PC-3 (cell line): ENCODE results near the gene GALNT4. TPM values are rescaled to one million over a fixed set of nuclear protein-coding genes. Genes with fewer than 3 reads are reported as not detected.

ENCODE experiments used
- ATAC-seq: fragments of 200-7000 bp; cut with Tn5 transposase; 2 replicates; pipeline ENCODE4 v1.9.1; 2020; ENCODE audit warnings: mild to moderate bottlenecking, moderate library complexity
- BruUV-seq: library from RNA; stranded (reverse); fragments of 400-500 nt; replicated peaks from 2 replicates; lab custom pipeline; 2021; lab: Mats Ljungman, UMichigan
- CTCF ChIA-PET: fragments of 300-600 bp; sonication (Branson Sonifier 250); formaldehyde crosslinking; loops from one replicate; lab custom pipeline; 2022; ENCODE audit warnings: antibody characterized with exemption; lab: Charles Lee
- POLR2A ChIA-PET: fragments of 300-600 bp; sonication (Branson Sonifier 250); formaldehyde crosslinking; loops from one replicate; lab custom pipeline; 2022; ENCODE audit warnings: antibody characterized with exemption; ENCODE audit not compliant: unreplicated experiment; lab: Charles Lee
- DNase-seq: peaks from one replicate; pipeline ENCODE4 v3.0.0-alpha.2; 2015
- H2AFZ ChIP-seq: fragments of 300-600 bp; sonication (generic); 2 replicates; pipeline ENCODE4 v1.6.0; 2016; ENCODE audit warnings: antibody characterized with exemption, low read length
- H3F3A ChIP-seq: fragments of 300-600 bp; sonication (generic); one replicate; pipeline ENCODE4 v1.6.0; 2017; ENCODE audit warnings: antibody characterized with exemption, low read length, control low read depth, mild to moderate bottlenecking; ENCODE audit not compliant: unreplicated experiment
- H3K27ac ChIP-seq: fragments of 300-600 bp; sonication (generic); 2 replicates; pipeline ENCODE4 v1.5.1; 2016; ENCODE audit warnings: mild to moderate bottlenecking, low read length
- H3K27me3 ChIP-seq: fragments of 300-600 bp; sonication (generic); 2 replicates; pipeline ENCODE4 v1.6.1; 2016; ENCODE audit warnings: low read length, mixed read lengths
- H3K36me3 ChIP-seq: fragments of 300-600 bp; sonication (generic); 2 replicates; pipeline ENCODE4 v1.6.1; 2016; ENCODE audit warnings: low read depth, mixed run types, low read length, mixed read lengths
- H3K4me1 ChIP-seq: fragments of 300-600 bp; sonication (generic); 2 replicates; pipeline ENCODE4 v1.5.1; 2016; ENCODE audit warnings: low read length; ENCODE audit not compliant: insufficient read depth
- H3K4me2 ChIP-seq: fragments of 300-600 bp; sonication (generic); 2 replicates; pipeline ENCODE4 v1.6.0; 2016; ENCODE audit warnings: low read length
- H3K4me3 ChIP-seq: fragments of 300-600 bp; sonication (generic); 2 replicates; pipeline ENCODE4 v1.5.1; 2016; ENCODE audit warnings: mild to moderate bottlenecking, low read length, mixed read lengths
- H3K79me2 ChIP-seq: fragments of 300-600 bp; sonication (generic); 2 replicates; pipeline ENCODE4 v1.6.1; 2017; ENCODE audit warnings: low read length, mixed read lengths
- H3K9ac ChIP-seq: fragments of 300-600 bp; sonication (generic); 2 replicates; pipeline ENCODE4 v1.6.0; 2016; ENCODE audit warnings: mild to moderate bottlenecking, low read length
- H3K9me2 ChIP-seq: fragments of 300-600 bp; sonication (generic); replicated peaks from 2 replicates; pipeline ENCODE4 v1.6.1; 2016; ENCODE audit warnings: mixed run types, low read length, mixed read lengths
- H3K9me3 ChIP-seq: fragments of 300-600 bp; sonication (generic); 2 replicates; pipeline ENCODE4 v1.6.1; 2016; ENCODE audit warnings: low read length, mixed read lengths
- H4K20me1 ChIP-seq: fragments of 300-600 bp; sonication (generic); 2 replicates; pipeline ENCODE4 v1.6.1; 2016; ENCODE audit warnings: low read length, mixed read lengths
- CTCF ChIP-seq: fragments of 300-600 bp; sonication (generic); conservative IDR thresholded peaks from 2 replicates; pipeline ENCODE4 v1.5.1; 2017; ENCODE audit warnings: antibody characterized with exemption, low read depth, mild to moderate bottlenecking, low read length
- EZH2 ChIP-seq: fragments of 300-600 bp; sonication (generic); IDR thresholded peaks from one replicate; pipeline ENCODE4 v1.6.1; 2017; ENCODE audit warnings: antibody characterized with exemption, mild to moderate bottlenecking, low read length; ENCODE audit not compliant: unreplicated experiment
- EZH2phosphoT487 ChIP-seq: fragments of 300-600 bp; sonication (generic); IDR thresholded peaks from 2 replicates; pipeline ENCODE4 v1.6.1; 2018; ENCODE audit warnings: mild to moderate bottlenecking, antibody characterized with exemption, low read length, borderline replicate concordance
- intact Hi-C: fragments of 100-400 bp; cut with micrococcal nuclease; formaldehyde crosslinking; loops from 2 replicates; pipeline ENCODE4 v1.9.0; 2023
- total RNA-seq: library from RNA; depleted of rRNA; stranded (reverse); fragments of >200 nt; gene quantifications from 2 replicates; pipeline ENCODE4 v1.2.3, GENCODE V29; 2014

GALNT4 gene
- total RNA-seq, 1 experiment from 2014 or later, result 8.1 TPM

DNA sequence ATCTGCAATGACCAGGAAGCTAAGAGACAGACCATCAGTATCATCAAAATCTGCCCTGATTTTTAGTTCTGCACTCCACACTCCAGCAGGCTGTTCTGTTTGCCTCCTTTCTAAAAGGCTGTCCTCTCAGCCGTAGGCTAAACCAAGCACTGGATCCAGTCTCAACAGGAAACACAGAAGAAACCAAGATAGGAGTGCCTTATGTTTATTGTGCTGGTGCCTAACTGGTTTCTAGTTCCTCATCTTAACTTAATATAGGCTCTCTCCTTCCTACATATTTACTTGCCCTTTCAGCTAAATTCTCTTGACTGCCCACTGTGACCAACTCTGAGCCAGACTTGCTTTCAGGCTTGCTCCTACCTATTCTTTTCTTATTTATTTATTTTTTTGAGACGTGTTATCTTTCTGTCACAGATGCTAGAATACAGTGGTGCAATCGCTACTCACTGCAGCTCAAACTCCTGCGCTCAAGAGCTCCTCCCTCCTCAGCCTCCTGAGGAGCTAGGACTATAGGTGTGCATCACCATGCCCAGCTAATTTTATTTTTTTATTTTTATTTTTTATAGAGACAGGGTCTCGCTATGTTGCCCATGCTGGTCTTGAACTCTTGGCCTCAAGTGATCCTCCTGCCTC is 30.8 kb downstream of the GALNT4 start:
- Histone ChIP-seq H3K79me2 (no peaks in the 10 kb centered on the region), H3K27ac (no peak overlapping the region), H3K27me3 (no peaks in the 10 kb centered on the region), H3K9me2 (no peaks in the 10 kb centered on the region), H2AFZ (no peak overlapping the region), H3K4me3 (no peak overlapping the region), H3K36me3 (no peaks in the 10 kb centered on the region; the same call in 1 of the 2 replicates), H3F3A (no peaks in the 10 kb centered on the region), H3K4me1 (no peaks in the 10 kb centered on the region), H4K20me1 (no peaks in the 10 kb centered on the region), H3K9ac (no peak overlapping the region), H3K4me2 (no peak overlapping the region), H3K9me3 (no peaks in the 10 kb centered on the region)
- ChIA-PET POLR2A (no interaction called here), CTCF (no interaction called here)
- DNase-seq, result no peak
- no peak for ATAC-seq
- intact Hi-C loops, result no loop called here
- TF ChIP-seq EZH2, result no peak
- no peak for TF ChIP-seq CTCF
- no peak for TF ChIP-seq EZH2phosphoT487
- BruUV-seq, result no TSS peak

DNA sequence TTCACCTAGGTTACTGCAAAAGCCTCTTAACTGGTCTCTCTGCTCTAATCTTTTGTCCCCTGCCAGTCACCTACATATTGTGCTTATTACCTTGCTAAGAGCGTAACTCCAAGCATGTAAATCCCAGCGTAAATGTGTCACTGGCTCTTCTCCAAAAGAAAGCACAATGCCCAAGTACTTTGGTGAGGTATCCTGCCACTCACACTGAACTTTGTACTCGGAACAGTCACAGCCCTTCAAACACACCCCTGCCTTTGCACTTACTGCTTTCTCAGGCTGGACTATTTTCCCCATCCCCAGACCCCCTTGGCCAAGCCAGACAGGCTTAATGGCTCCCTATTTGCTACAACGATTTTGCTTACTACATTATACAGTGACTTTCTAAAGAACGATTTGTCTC is 31.7 kb downstream of the GALNT4 start:
- no peak for ATAC-seq
- no peak overlapping the region for H3K27ac ChIP-seq
- H3K4me2 ChIP-seq, result no peak overlapping the region
- H4K20me1 ChIP-seq, result no peaks in the 10 kb centered on the region
- no peaks in the 10 kb centered on the region for H3F3A ChIP-seq
- H2AFZ ChIP-seq, result no peak overlapping the region
- TF ChIP-seq CTCF (no peak), EZH2 (no peak), EZH2phosphoT487 (no peak)
- no peaks in the 10 kb centered on the region for H3K9me2 ChIP-seq
- H3K4me1 ChIP-seq, result no peaks in the 10 kb centered on the region
- intact Hi-C loops, result no loop called here
- ChIA-PET POLR2A (no interaction called here), CTCF (no interaction called here)
- BruUV-seq, result no TSS peak
- H3K27me3 ChIP-seq, result no peaks in the 10 kb centered on the region
- H3K9ac ChIP-seq, result no peak overlapping the region
- H3K9me3 ChIP-seq, result no peaks in the 10 kb centered on the region
- no peak for DNase-seq
- H3K79me2 ChIP-seq, result no peaks in the 10 kb centered on the region
- no peaks in the 10 kb centered on the region; the same call in 1 of the 2 replicates for H3K36me3 ChIP-seq
- H3K4me3 ChIP-seq, result no peak overlapping the region

- Histone ChIP-seq H3K27me3 (no peaks in the 10 kb centered on the region), H3K4me1 (no peaks in the 10 kb centered on the region), H3K4me3 (no peak overlapping the region), H3K9ac (no peak overlapping the region), H3K27ac (no peak overlapping the region), H3K36me3 (no peaks in the 10 kb centered on the region; the same call in 1 of the 2 replicates), H2AFZ (no peak overlapping the region), H3K79me2 (no peaks in the 10 kb centered on the region), H3K4me2 (no peak overlapping the region), H3K9me3 (no peaks in the 10 kb centered on the region), H3K9me2 (no peaks in the 10 kb centered on the region), H4K20me1 (no peaks in the 10 kb centered on the region), H3F3A (no peaks in the 10 kb centered on the region)
- DNase-seq (no peak), ATAC-seq (no peak)
- TF ChIP-seq EZH2 (no peak), CTCF (no peak), EZH2phosphoT487 (no peak)
- ChIA-PET CTCF (no interaction called here), POLR2A (no interaction called here)
- no TSS peak for BruUV-seq
- intact Hi-C loops, result no loop called here
Measured at GRCh38 chr12:89490922-89491321, 33.7 kb downstream of the GALNT4 start.
